A549 (cell line): ENCODE data around the gene MED28. TPM values are rescaled to one million over a fixed set of nuclear protein-coding genes. Genes with fewer than 3 reads are reported as not detected.

Source experiments
- ATAC-seq, 2 experiments: fragments of 200-7000 bp in 1 of 2; fragments of >200 bp in 1 of 2; cut with Nextera tagmentation in 1 of 2; cut with Tn5 transposase in 1 of 2; 3 replicates each; pipeline versions ENCODE4 v1.8.0 to v1.9.1; 2018 to 2020; ENCODE audit warnings: mild to moderate bottlenecking in 1 of 2, moderate library complexity in 1 of 2
- CTCF ChIA-PET: fragments of 300-600 bp; sonication (Branson Sonifier 250); formaldehyde crosslinking; extraction: SDS; loops from one replicate; lab custom pipeline; 2021; ENCODE audit warnings: antibody characterized with exemption, inconsistent platforms; lab: Yijun Ruan, JAX
- POLR2A ChIA-PET: fragments of 350-600 bp; formaldehyde crosslinking; extraction: SDS; loops from one replicate; lab custom pipeline; 2021; ENCODE audit warnings: antibody characterized with exemption, inconsistent platforms; lab: Yijun Ruan, JAX
- DNase-seq, 2 experiments: peaks; one replicate each; pipeline versions ENCODE4 v3.0.0 to v3.0.0-alpha.2; 2011 to 2016; ENCODE audit warnings: low read depth in 1 of 2, low spot score in 1 of 2
- FAIRE-seq: peaks from 2 replicates; lab custom pipeline; 2011; peaks lifted over from hg19 to GRCh38; lab: Jason Lieb, UNC
- H3K27ac ChIP-seq, 2 experiments: fragments of >200 bp; sonication (Bioruptor Twin); formaldehyde crosslinking; 3 replicates each; pipeline ENCODE4 v1.5.1; 2016 to 2017
- H3K4me1 ChIP-seq: fragments of >200 bp; sonication (Bioruptor Twin); formaldehyde crosslinking; 3 replicates; pipeline ENCODE4 v1.6.1; 2016
- H3K4me2 ChIP-seq: fragments of >200 bp; sonication (Bioruptor Twin); formaldehyde crosslinking; 3 replicates; pipeline ENCODE4 v1.6.1; 2016
- H3K4me3 ChIP-seq: fragments of >200 bp; sonication (Bioruptor Twin); formaldehyde crosslinking; 3 replicates; pipeline ENCODE4 v1.5.1; 2016
- H3K9me3 ChIP-seq: fragments of >200 bp; sonication (Bioruptor Twin); formaldehyde crosslinking; 3 replicates; pipeline ENCODE4 v1.6.1; 2016
- BHLHE40 ChIP-seq: IDR thresholded peaks from 2 replicates; pipeline ENCODE4 v1.6.1; 2012; ENCODE audit warnings: low read depth, low read length, inconsistent platforms
- CTCF ChIP-seq: fragments of >200 bp; sonication (Bioruptor Twin); formaldehyde crosslinking; IDR thresholded peaks from 3 replicates; pipeline ENCODE4 v1.5.1; 2016
- E2F6 ChIP-seq: IDR thresholded peaks from 2 replicates; pipeline ENCODE4 v1.6.1; 2012; ENCODE audit warnings: low read depth, borderline replicate concordance
- EHF ChIP-seq: fragments of 250-450 bp; sonication (Bioruptor Pico); IDR thresholded peaks from 2 replicates; pipeline ENCODE4 v1.5.0; 2020; ENCODE audit warnings: mild to moderate bottlenecking
- EHMT2 ChIP-seq: fragments of 200-600 bp; sonication (generic); IDR thresholded peaks from 2 replicates; pipeline ENCODE4 v1.6.1; 2016; ENCODE audit warnings: antibody characterized with exemption, low read depth, mild to moderate bottlenecking, moderate library complexity
- ELK1 ChIP-seq: fragments of 150-350 bp; IDR thresholded peaks from 2 replicates; pipeline ENCODE4 v1.6.1; 2014; ENCODE audit warnings: low read depth, mild to moderate bottlenecking, low read length
- FOSL2 ChIP-seq, 2 experiments: fragments of 450-650 bp in 1 of 2; fragments of >200 bp in 1 of 2; sonication (Bioruptor Twin) in 1 of 2; formaldehyde crosslinking; IDR thresholded peaks; 2 replicates each; pipeline versions ENCODE4 v1.5.0 to v1.6.1; 2016 to 2020; ENCODE audit warnings: mild to moderate bottlenecking in 1 of 2, moderate library complexity in 1 of 2
- GATA3 ChIP-seq: IDR thresholded peaks from 2 replicates; pipeline ENCODE4 v1.6.1; 2012; ENCODE audit warnings: borderline replicate concordance
- HOXA7 ChIP-seq: fragments of 250-450 bp; sonication (Bioruptor Pico); IDR thresholded peaks from 2 replicates; pipeline ENCODE4 v1.5.0; 2020; ENCODE audit warnings: mild to moderate bottlenecking, moderate library complexity
- MAFK ChIP-seq: fragments of 450-650 bp; IDR thresholded peaks from 2 replicates; pipeline ENCODE4 v1.6.1; 2014; ENCODE audit not compliant: partially characterized antibody
- MAZ ChIP-seq: fragments of 150-350 bp; IDR thresholded peaks from 2 replicates; pipeline ENCODE4 v1.6.1; 2014; ENCODE audit warnings: antibody characterized with exemption, low read depth, low read length, borderline replicate concordance
- NFE2L2 ChIP-seq: fragments of 150-350 bp; conservative IDR thresholded peaks from 2 replicates; pipeline ENCODE4 v1.6.1; 2014; ENCODE audit warnings: low read length
- NPAS2 ChIP-seq: fragments of 250-450 bp; sonication (Bioruptor Pico); IDR thresholded peaks from 2 replicates; pipeline ENCODE4 v1.8.0; 2022; ENCODE audit warnings: mild to moderate bottlenecking, moderate library complexity, borderline replicate concordance
- REST ChIP-seq: fragments of 200-600 bp; sonication (generic); IDR thresholded peaks from 2 replicates; pipeline ENCODE4 v1.6.1; 2016; ENCODE audit warnings: antibody characterized with exemption, mild to moderate bottlenecking, moderate library complexity
- RFX5 ChIP-seq: fragments of 450-650 bp; IDR thresholded peaks from 2 replicates; pipeline ENCODE4 v1.7.1; 2014; ENCODE audit warnings: antibody characterized with exemption, mild to moderate bottlenecking, moderate library complexity
- SMC3 ChIP-seq: fragments of >200 bp; sonication (Bioruptor Twin); formaldehyde crosslinking; IDR thresholded peaks from 3 replicates; pipeline ENCODE4 v1.6.1; 2018; ENCODE audit warnings: inconsistent platforms
- SREBF2 ChIP-seq: fragments of 450-650 bp; IDR thresholded peaks from 2 replicates; pipeline ENCODE4 v1.6.1; 2014; ENCODE audit warnings: mild to moderate bottlenecking, moderate library complexity
- ZNF302 ChIP-seq: fragments of 250-450 bp; sonication (Bioruptor Pico); IDR thresholded peaks from 2 replicates; pipeline ENCODE4 v1.9.0; 2021; ENCODE audit warnings: inconsistent platforms, mild to moderate bottlenecking, moderate library complexity
- WGBS: methylation state at CpG from one replicate; pipeline ENCODE4 v1.1.6; 2017; ENCODE audit errors: missing lambda C conversion rate; 5-methylcytosine and 5-hydroxymethylcytosine counted together
- polyA plus RNA-seq, 4 experiments: library from polyadenylated mRNA; depleted of rRNA in 3 of 4; stranded (reverse); fragments of >200 nt; fragmentation: RNase III in 1 of 4; extraction: RNeasy Plus Mini Kit Qiagen cat#74134 plus additional on column Dnase treatment in 1 of 4; gene quantifications; 2 replicates in 3 of 4; 3 replicates in 1 of 4; pipeline ENCODE4 v1.2.3, GENCODE V29; 2011 to 2017

MED28 gene
- polyA plus RNA-seq, 2 of the 4 experiments (the other 2 are of a cell fraction), result 15.5 to 30.8 TPM

- TF ChIP-seq ZNF302 (CRISPR knock-in tag) (no peak), ELK1 (no peak), EHMT2 (no peak), GATA3 (no peak)
- TF ChIP-seq, all 56 proteins: peak for 0
Observed at GRCh38 chr4:17662694-17663093, 48.3 kb downstream of the MED28 start (continued).

- CTCF ChIA-PET, result no interaction called here
- Histone ChIP-seq H3K4me1 (no peaks in the 10 kb centered on the region), H3K9me3 (no peaks in the 10 kb centered on the region), H3K27ac (no peak overlapping the region), H3K4me3 (no peak overlapping the region), H3K4me2 (no peak overlapping the region)
- DNase-seq (no peak), FAIRE-seq (no peak), ATAC-seq (no peak)
- no peak for TF ChIP-seq MAFK
- no peak for TF ChIP-seq GATA3
- TF ChIP-seq NPAS2 (CRISPR knock-in tag), result no peak
- TF ChIP-seq CTCF, result no peak
- WGBS, result 48% methylated on average over 4 of the region's 4 CpGs
- POLR2A ChIA-PET, result no interaction called here
Observed at GRCh38 chr4:17664755-17665154, 50.3 kb downstream of the MED28 start.

GRCh38 chr4:17665346-17665745 is 50.9 kb downstream of the MED28 start:
- WGBS, result 9% methylated on average over 1 of the region's 1 CpG
- Histone ChIP-seq H3K9me3 (no peaks in the 10 kb centered on the region), H3K4me3 (no peak overlapping the region), H3K4me2 (no peak overlapping the region), H3K4me1 (no peaks in the 10 kb centered on the region), H3K27ac (no peak overlapping the region)
- FAIRE-seq, result no peak
- TF ChIP-seq MAZ (no peak), CTCF (no peak), BHLHE40 (no peak), RFX5 (no peak), HOXA7 (no peak), REST (no peak), SREBF2 (no peak), FOSL2 (IDR thresholded peaks at IDR 0.05) (no peak), FOSL2 (CRISPR knock-in tag; IDR thresholded peaks at IDR 0.05) (no peak), NFE2L2 (no peak), SMC3 (no peak), E2F6 (no peak), NPAS2 (CRISPR knock-in tag) (no peak), EHF (CRISPR knock-in tag) (no peak)
- ATAC-seq, result no peak
- ChIA-PET POLR2A (no interaction called here), CTCF (no interaction called here)
- DNase-seq, result no peak
